Endothelial cell of umbilical vein (primary cell): ENCODE measurements around the gene DAPK3.

Experiments used
- POLR2A ChIP-seq: IDR thresholded peaks from 2 replicates; pipeline ENCODE4 v1.6.1; 2012; ENCODE audit warnings: low read depth, mild to moderate bottlenecking, control low read depth, low read length
- POLR2AphosphoS5 ChIP-seq: IDR thresholded peaks from 2 replicates; pipeline ENCODE4 v1.6.1; 2012; ENCODE audit warnings: low read depth, mild to moderate bottlenecking, control low read depth, low read length, moderate library complexity; ENCODE audit not compliant: insufficient read depth
- TF ChIP-seq, protein P1 (sequence below), 2 donors: IDR thresholded peaks; 1 replicate in 1 of 2; 2 replicates in 1 of 2; pipeline ENCODE4 v1.5.1; 2011; ENCODE audit warnings: low read length in 2 of 2, mild to moderate bottlenecking in 2 of 2, moderate library complexity in 2 of 2, control low read depth in 1 of 2, inconsistent platforms in 1 of 2, low read depth in 1 of 2; ENCODE audit not compliant: insufficient read depth in 1 of 2; ENCODE audit errors: extremely low read depth in 1 of 2

DNA sequence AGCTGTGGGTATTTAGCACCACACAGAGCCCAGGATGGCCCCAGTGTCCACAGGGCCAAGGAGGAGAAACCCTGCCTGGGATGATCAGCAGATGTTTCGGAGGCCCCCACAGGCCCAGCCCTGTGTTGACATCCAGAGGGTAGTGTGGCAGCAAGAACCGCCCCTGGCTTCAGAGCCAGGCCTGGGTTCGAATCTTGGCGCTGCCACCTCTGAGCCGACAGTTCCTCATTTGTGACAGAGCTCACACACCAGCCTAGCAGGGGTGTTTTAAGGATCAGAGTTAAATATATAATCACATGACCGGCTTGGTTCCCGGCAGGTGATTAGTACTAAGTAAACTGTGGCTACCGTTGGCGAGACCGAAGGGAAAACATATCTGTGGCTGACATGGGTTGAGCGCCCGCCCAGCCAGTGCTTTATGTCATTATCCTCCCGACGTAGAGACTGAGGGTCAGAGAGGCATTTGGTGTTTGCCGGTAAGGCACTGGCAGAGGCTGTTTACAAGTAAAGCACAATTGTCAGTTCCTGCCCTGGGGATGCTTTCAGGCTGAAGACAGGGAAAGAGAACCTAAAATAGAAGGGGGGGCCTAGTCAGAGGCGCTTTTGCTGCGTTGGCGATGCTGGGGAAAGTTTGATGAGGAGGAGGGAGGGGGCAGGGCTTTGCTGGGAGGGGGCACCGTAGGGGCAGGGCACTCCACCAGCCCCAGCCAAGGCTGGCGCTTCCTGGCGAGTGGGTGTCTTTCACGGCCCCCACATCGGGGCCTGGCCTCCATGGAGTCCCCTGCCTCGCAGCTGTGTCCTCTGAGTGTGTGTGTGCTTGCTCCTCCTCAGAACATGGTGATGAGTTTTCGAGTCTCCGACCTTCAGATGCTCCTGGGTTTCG, 41.4 kb upstream of the DAPK3 start:
- TF ChIP-seq POLR2AphosphoS5 (no peak), POLR2A (no peak)
- TF ChIP-seq, protein P1, sequence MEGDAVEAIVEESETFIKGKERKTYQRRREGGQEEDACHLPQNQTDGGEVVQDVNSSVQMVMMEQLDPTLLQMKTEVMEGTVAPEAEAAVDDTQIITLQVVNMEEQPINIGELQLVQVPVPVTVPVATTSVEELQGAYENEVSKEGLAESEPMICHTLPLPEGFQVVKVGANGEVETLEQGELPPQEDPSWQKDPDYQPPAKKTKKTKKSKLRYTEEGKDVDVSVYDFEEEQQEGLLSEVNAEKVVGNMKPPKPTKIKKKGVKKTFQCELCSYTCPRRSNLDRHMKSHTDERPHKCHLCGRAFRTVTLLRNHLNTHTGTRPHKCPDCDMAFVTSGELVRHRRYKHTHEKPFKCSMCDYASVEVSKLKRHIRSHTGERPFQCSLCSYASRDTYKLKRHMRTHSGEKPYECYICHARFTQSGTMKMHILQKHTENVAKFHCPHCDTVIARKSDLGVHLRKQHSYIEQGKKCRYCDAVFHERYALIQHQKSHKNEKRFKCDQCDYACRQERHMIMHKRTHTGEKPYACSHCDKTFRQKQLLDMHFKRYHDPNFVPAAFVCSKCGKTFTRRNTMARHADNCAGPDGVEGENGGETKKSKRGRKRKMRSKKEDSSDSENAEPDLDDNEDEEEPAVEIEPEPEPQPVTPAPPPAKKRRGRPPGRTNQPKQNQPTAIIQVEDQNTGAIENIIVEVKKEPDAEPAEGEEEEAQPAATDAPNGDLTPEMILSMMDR (IDR thresholded peaks at IDR 0.05; ENCODE audit: extremely low read depth in 1 of 2, insufficient read depth in 1 of 2, low read depth in 1 of 2, low read length in 2 of 2) = no peak
